Measurements from ENCODE around the gene KCNC3.

GRCh38 chr19:50321831-50322230 is 7.3 kb downstream of the KCNC3 start:
- TF ChIP-seq CTCF (IDR thresholded peaks at IDR 0.05) (no peak), POLR2AphosphoS5 (IDR thresholded peaks at IDR 0.05) (no peak), EP300 (IDR thresholded peaks at IDR 0.05) (no peak), POLR2A (IDR thresholded peaks at IDR 0.05) (no peak)
